HG03135 (cell line): ENCODE results near the gene ZNF74.
A peak's percentile ranks its signal among the peaks of the same experiment; 100 is the strongest.
"Not testable (repeated sequence)": the region's sequence is repeated elsewhere in the genome, so short reads cannot be mapped to it uniquely, and the experiment has no call there.

Experiments used
- ATAC-seq: cut with Tn5 transposase; IDR thresholded peaks from one replicate; pipeline ENCODE4 v1.9.1; 2021; ENCODE audit warnings: mild to moderate bottlenecking, moderate library complexity; ENCODE audit not compliant: unreplicated experiment

ZNF74 gene

GRCh38 chr22:20393705-20394476 is at the start of gene ZNF74:
Gene ZNF74 (plus strand): TSS chr22:20394151. CDS start chr22:20394629, 478 bp downstream.
- peak; percentile 80 for ATAC-seq

GRCh38 chr22:20346553-20346952 is 47.4 kb upstream of the ZNF74 start:
- ATAC-seq = not testable (repeated sequence)

GRCh38 chr22:20352536-20352935 is 41.4 kb upstream of the ZNF74 start:
- ATAC-seq = not testable (repeated sequence)

- ATAC-seq = no peak
Measured at GRCh38 chr22:20354238-20354975, 39.5 kb upstream of the ZNF74 start.

GRCh38 chr22:20355939-20356636 is 37.9 kb upstream of the ZNF74 start:
- not testable (repeated sequence) for ATAC-seq

- ATAC-seq = not testable (repeated sequence)
Measured at GRCh38 chr22:20356906-20357305, 37.0 kb upstream of the ZNF74 start.

- not testable (repeated sequence) for ATAC-seq
Measured at GRCh38 chr22:20357967-20358366, 36.0 kb upstream of the ZNF74 start.

- ATAC-seq = not testable (repeated sequence)
Measured at GRCh38 chr22:20358503-20359239, 35.3 kb upstream of the ZNF74 start.

- ATAC-seq = not testable (repeated sequence)
Measured at GRCh38 chr22:20360261-20360660, 33.7 kb upstream of the ZNF74 start.

- not testable (repeated sequence) for ATAC-seq
Measured at GRCh38 chr22:20360866-20361751, 32.8 kb upstream of the ZNF74 start.

- not testable (repeated sequence) for ATAC-seq
Measured at GRCh38 chr22:20361752-20362229, 32.2 kb upstream of the ZNF74 start.

GRCh38 chr22:20362403-20362802 is 31.5 kb upstream of the ZNF74 start:
- ATAC-seq = not testable (repeated sequence)

GRCh38 chr22:20364335-20365260 is 29.4 kb upstream of the ZNF74 start:
- ATAC-seq = not testable (repeated sequence)

GRCh38 chr22:20366841-20367240 is 27.1 kb upstream of the ZNF74 start:
- not testable (repeated sequence) for ATAC-seq

GRCh38 chr22:20368875-20369274 is 25.1 kb upstream of the ZNF74 start:
- not testable (repeated sequence) for ATAC-seq

- not testable (repeated sequence) for ATAC-seq
Measured at GRCh38 chr22:20371687-20372086, 22.3 kb upstream of the ZNF74 start.

GRCh38 chr22:20372406-20372854 is 21.5 kb upstream of the ZNF74 start:
- not testable (repeated sequence) for ATAC-seq

- ATAC-seq = not testable (repeated sequence)
Measured at GRCh38 chr22:20373195-20373706, 20.7 kb upstream of the ZNF74 start.
